RPMI7951 (cell line): ENCODE measurements around the gene ZNF91. TPM values are rescaled to one million over a fixed set of nuclear protein-coding genes. Genes with fewer than 3 reads are reported as not detected.
"Not testable (repeated sequence)": the region's sequence is repeated elsewhere in the genome, so short reads cannot be mapped to it uniquely, and the experiment has no call there.

Source experiments
- DNase-seq: peaks from one replicate; pipeline ENCODE4 v3.0.0-alpha.2; 2012; ENCODE audit warnings: low read depth
- total RNA-seq: library from RNA; depleted of rRNA; stranded (reverse); fragments of >200 nt; shearing (Covaris generic); gene quantifications from 2 replicates; pipeline ENCODE4 v1.2.3, GENCODE V29; 2014

ZNF91 gene
- total RNA-seq, 1 experiment from 2014 or later = 27.0 TPM

- DNase-seq = not testable (repeated sequence)
Observed at GRCh38 chr19:23395722-23396117, 449 bp upstream of the ZNF91 start.

- DNase-seq = peak; percentile 33
Observed at GRCh38 chr19:23394511-23394910, 760 bp downstream of the ZNF91 start.

- DNase-seq = no peak
Observed at GRCh38 chr19:23393121-23393520, 2.1 kb downstream of the ZNF91 start.

DNA sequence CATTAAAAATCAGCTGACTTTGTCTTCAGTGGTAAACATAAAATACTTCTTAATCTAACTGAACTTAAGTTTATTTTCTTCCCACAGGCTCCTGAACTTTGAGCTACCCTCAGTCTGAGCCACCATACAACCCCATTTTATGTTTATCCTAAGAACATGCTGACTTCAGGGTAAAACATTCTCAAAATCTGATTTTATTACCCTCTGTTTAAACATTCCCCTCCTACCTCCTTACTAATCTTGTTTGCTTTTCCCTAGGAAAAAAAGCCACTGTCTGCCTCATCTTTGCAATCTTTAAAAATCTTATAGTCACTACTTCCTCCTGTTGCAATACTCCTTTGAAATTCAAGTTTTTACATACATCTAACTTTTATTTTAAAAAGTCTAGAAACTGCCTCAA lies 4.0 kb downstream of the ZNF91 start:
- DNase-seq = no peak

- DNase-seq = no peak
Observed at GRCh38 chr19:23385404-23385803, 9.9 kb downstream of the ZNF91 start.

DNA sequence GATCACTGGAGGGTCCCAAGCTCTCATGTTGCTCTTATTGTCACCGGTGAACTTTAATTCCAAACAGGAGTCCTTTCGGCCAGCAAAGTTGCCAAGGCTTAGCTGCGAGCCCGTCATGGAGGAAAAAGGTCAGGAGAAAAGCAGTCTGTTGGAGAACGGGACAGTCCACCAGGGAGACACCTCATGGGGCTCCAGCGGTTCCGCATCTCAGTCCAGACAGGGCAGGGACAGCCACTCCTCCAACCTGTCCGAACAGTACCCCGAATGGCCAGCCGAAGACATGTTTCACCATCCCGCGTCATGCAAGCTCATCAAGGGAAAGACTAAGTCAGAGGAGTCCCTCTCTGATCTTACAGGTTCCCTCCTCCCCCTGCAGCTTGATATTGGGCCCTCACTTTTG lies 10.4 kb downstream of the ZNF91 start:
- no peak for DNase-seq

DNA sequence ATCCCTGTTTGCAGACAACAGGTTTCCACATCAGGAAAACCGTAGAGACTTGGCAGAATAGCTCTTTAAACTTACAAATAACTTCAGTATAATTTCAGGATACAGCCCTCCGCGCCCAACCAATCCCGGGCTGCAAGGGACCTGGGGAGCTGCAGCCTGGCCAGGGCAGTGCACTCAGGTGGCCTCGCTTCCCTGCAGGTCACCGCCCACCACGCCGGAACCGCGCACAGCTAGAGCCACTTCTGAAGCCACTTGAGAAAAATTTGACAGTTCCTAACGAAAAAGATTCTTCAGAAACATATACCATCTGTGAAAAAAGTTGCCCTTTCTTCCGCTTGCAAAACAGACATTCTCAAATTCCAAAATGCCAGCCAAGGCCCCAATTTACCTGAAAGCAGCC lies 11.1 kb downstream of the ZNF91 start:
- no peak for DNase-seq

GRCh38 chr19:23382955-23383354 lies 12.3 kb downstream of the ZNF91 start:
- DNase-seq = no peak

DNA sequence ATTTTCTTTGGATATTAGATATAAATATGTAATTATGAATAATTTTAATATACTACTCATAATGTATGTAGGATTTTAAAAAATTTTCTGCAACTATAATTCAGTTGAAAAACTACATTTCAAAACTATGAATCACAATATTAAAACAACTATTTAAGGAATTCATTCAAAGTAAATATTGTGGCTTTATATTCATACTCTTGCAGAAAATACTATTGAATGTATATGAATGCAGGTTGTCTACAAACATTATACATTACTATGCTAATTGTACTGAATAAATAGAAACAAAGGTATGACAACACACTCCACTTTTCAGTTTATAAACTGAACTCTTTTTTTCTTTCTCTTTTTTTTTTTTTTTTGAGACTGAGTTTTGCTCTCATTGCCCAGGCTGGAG lies 14.2 kb downstream of the ZNF91 start:
- DNase-seq = no peak

GRCh38 chr19:23379671-23380070 lies 15.6 kb downstream of the ZNF91 start:
- not testable (repeated sequence) for DNase-seq

DNA sequence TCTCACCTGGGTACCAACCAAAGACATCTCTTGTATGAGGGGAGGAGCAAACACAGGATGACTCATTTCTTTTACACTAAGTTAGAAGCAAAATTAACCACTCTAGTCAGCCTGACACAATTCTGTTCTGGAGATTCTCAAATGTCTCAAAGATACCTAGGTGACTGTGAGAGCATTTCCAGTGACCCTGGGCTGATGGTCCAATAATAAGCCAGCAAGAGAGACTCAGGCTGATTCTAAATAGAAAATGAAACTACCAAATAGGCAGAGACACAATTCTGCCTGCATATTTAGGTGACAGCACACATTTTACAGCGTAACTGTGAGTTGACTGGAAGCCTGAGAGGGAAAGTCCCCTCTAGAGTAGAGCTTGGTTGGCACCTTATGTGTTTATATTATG lies 16.3 kb downstream of the ZNF91 start:
- no peak for DNase-seq

DNA sequence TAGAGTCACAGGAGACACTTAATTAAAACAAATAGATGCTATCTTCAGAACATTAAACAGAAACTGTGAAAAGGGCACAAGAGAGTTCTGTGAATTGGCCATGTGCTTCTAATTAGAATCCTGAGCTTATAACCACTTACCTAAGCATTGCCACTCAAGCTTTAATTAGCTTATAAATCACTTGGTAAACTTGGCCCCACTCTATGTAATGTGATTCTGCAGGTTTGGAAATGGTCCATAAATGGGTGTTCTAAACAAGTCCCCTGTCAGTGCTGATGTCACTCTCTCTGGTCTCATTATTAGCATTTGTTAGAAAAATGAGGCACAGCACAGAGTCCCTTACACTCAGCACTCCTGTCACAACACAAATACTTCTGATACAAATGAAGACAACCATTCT lies 18.0 kb downstream of the ZNF91 start:
- no peak for DNase-seq

DNA sequence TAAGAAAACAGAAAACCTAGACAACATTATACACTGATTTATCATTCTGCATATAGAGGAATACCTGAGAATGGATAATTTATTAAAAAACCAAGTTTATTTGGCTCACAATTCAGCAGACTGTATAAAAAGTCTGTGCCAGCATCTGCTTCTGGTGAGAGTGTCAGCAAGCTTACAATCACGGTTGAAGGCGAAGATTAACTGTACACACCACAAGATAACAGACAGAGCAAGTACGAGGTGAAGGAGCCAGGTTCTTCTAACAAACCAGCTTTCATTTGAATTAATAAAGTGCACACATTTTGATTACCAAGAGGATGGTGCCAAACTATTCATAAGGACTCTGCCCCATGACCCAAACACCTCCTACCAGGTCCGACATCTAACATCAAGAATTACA lies 28.8 kb downstream of the ZNF91 start:
- no peak for DNase-seq

GRCh38 chr19:23366031-23366430 lies 29.2 kb downstream of the ZNF91 start:
- DNase-seq = not testable (repeated sequence)

DNA sequence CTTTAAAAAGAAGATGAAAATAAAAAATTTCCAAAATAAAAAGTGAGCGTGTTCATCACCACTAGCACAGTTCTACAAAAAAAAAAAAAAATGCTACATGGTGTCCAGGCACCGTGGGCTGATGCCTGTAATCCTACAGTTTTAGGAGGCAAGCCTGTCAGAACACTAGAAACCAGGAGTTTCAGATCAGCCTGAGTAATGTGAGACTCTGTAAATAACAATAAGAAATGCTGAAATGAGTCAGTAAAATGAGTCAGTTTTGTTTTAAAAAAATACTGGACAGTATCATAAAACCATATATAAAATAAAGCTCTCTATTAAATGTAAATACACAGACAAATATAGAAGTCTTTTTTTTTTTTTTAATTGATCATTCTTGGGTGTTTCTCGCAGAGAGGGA lies 30.0 kb downstream of the ZNF91 start:
- no peak for DNase-seq

GRCh38 chr19:23361843-23362242 lies 33.4 kb downstream of the ZNF91 start:
- DNase-seq = not testable (repeated sequence)

GRCh38 chr19:23351806-23352205 lies 43.5 kb downstream of the ZNF91 start:
- DNase-seq = no peak

DNA sequence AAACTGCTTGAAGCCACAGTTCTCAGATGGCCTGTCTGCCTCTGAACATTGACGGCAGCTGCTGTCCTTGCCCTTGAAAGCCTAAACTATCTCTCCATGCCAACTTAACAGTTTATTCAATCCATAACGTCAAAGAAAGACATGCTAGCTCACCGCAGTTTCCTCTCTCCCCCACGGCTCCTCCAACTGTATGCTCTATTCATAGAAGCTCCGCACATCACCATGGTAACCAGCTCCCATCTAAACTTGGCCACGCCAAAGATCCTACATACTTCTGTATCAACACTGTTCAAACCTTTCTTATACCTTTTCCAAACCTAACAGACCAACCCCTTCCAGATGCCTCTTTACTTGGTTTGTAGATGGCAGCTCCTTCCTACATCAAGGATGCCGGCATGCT lies 48.6 kb downstream of the ZNF91 start:
- no peak for DNase-seq

DNA sequence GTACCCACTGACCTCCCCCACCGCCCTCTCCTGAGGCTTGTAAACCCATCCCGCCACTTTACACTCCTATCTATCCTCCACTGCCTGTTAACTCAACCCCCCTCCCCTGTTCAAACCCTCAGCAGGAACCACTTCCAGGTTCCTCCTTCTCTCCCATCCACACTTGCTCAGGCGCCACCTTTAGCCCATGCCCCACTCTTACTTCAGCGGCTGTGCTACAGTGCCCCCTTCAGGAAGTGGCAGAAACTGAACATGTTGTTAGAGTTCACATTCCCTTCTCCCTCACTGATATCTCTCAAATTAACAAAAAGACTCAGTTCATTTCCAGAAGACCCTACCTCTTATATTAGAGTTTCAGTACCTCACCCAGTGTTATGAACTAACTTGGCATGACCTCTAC lies 49.4 kb downstream of the ZNF91 start:
- no peak for DNase-seq

DNA sequence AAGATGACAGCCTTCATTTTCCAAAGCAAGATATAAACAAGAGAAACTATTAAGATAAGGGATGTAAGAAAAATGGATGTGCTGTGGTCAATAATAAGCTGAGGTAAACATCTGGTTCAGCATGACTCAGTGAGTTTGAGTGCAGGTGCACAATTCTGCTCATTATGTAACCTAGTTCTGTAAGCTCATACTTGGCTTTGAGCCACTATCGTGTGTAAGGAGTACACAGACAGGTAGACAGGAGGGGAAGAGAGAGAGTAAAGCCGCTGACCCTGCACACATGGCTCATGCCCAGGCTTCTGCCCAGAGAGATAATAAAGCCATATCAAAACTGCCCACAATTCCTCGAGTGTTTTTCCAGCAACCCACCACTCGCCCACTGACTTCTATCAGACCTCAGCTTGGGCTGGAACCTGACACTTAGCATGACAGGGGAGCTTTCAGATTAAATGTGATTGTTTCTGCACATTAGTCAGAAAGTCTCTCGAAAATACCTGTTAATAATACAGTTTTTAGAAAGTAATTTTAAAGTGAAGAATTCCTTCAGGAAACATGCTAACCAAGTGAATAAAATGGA lies 51.7 kb downstream of the ZNF91 start:
- no peak for DNase-seq

- no peak for DNase-seq
Observed at GRCh38 chr19:23328211-23328610, 67.1 kb downstream of the ZNF91 start.

GRCh38 chr19:23321953-23322549 lies 73.2 kb downstream of the ZNF91 start:
- no peak for DNase-seq

GRCh38 chr19:23321403-23321802 lies 73.9 kb downstream of the ZNF91 start:
- not testable (repeated sequence) for DNase-seq

GRCh38 chr19:23319571-23319970 lies 75.7 kb downstream of the ZNF91 start:
- not testable (repeated sequence) for DNase-seq
